HepG2 (cell line): ENCODE measurements around the gene MAGED1. TPM values are rescaled to one million over a fixed set of nuclear protein-coding genes. Genes with fewer than 3 reads are reported as not detected.

Experiments
- ATAC-seq: fragments of 200-7000 bp; cut with Tn5 transposase; 3 replicates; pipeline ENCODE4 v1.9.1; 2020; ENCODE audit warnings: mild to moderate bottlenecking, moderate library complexity
- BruUV-seq: library from RNA; stranded (reverse); fragments of 400-500 nt; replicated peaks from 2 replicates; lab custom pipeline; 2021; lab: Mats Ljungman, UMichigan
- CTCF ChIA-PET: fragments of 300-600 bp; formaldehyde crosslinking; extraction: SDS; loops from one replicate; lab custom pipeline; 2021; ENCODE audit warnings: low total read pairs, inconsistent platforms, low intra/inter-chr PET ratio; lab: Yijun Ruan, JAX
- POLR2A ChIA-PET: fragments of 350-600 bp; sonication (Branson Sonifier 250); formaldehyde crosslinking; loops from one replicate; lab custom pipeline; 2020; ENCODE audit warnings: antibody characterized with exemption, inconsistent platforms; lab: Yijun Ruan, JAX
- DNase-seq: peaks from one replicate; pipeline ENCODE4 v3.0.0-alpha.2; 2015; ENCODE audit warnings: low spot score
- FAIRE-seq: peaks from 3 replicates; lab custom pipeline; 2011; peaks lifted over from hg19 to GRCh38; lab: Jason Lieb, UNC
- H2AFZ ChIP-seq: one replicate; pipeline ENCODE4 v1.6.1; 2011; ENCODE audit warnings: low read length, inconsistent platforms
- H3K27ac ChIP-seq: fragments of 300-600 bp; 3 replicates; pipeline ENCODE4 v1.8.0; 2011; ENCODE audit warnings: mixed run types, mild to moderate bottlenecking, mixed read lengths, low read length, inconsistent platforms; ENCODE audit not compliant: insufficient read depth; ENCODE audit errors: extremely low read length
- H3K27me3 ChIP-seq, 2 experiments: fragments of 200-600 bp in 1 of 2; 2 replicates in 1 of 2; 3 replicates in 1 of 2; pipeline versions ENCODE4 v1.6.0 to v1.8.0; 2011; ENCODE audit warnings: low read length in 2 of 2, mild to moderate bottlenecking in 2 of 2, moderate library complexity in 2 of 2, inconsistent platforms in 1 of 2; ENCODE audit not compliant: insufficient read depth in 2 of 2, control insufficient read depth in 1 of 2
- H3K36me3 ChIP-seq, 2 experiments: fragments of 200-600 bp in 1 of 2; replicated peaks in 1 of 2; 2 replicates in 1 of 2; 3 replicates in 1 of 2; pipeline versions ENCODE4 v1.5.1 to v1.8.0; 2011; ENCODE audit warnings: low read length in 2 of 2, inconsistent platforms in 1 of 2; ENCODE audit not compliant: insufficient read depth in 2 of 2, control insufficient read depth in 1 of 2
- H3K4me1 ChIP-seq: 2 replicates; pipeline ENCODE4 v1.5.1; 2012; ENCODE audit warnings: low read length, inconsistent platforms; ENCODE audit not compliant: insufficient read depth
- H3K4me2 ChIP-seq: 2 replicates; pipeline ENCODE4 v1.6.0; 2011; ENCODE audit warnings: low read depth, low read length, inconsistent platforms
- H3K4me3 ChIP-seq, 3 experiments: fragments of 200-600 bp in 1 of 3; sonication (generic), shearing (Covaris generic) in 1 of 3; replicated peaks in 1 of 3; 2 replicates each; pipeline ENCODE4 v1.5.1; 2011 to 2016; ENCODE audit warnings: low read length in 3 of 3, inconsistent platforms in 2 of 3, low read depth in 2 of 3, mild to moderate bottlenecking in 2 of 3, control low read depth in 1 of 3, mixed read lengths in 1 of 3; ENCODE audit not compliant: insufficient read depth in 1 of 3
- H3K79me2 ChIP-seq: one replicate; pipeline ENCODE4 v1.6.1; 2011; ENCODE audit warnings: low read length, inconsistent platforms; ENCODE audit not compliant: insufficient read depth
- H3K9ac ChIP-seq: 2 replicates; pipeline ENCODE4 v1.6.0; 2011; ENCODE audit warnings: mild to moderate bottlenecking, low read depth, low read length, inconsistent platforms; ENCODE audit not compliant: insufficient read depth
- H3K9me3 ChIP-seq: 2 replicates; pipeline ENCODE4 v1.5.1; 2012; ENCODE audit warnings: mild to moderate bottlenecking, low read length
- H4K20me1 ChIP-seq: 2 replicates; pipeline ENCODE4 v1.6.0; 2011; ENCODE audit warnings: inconsistent platforms, mild to moderate bottlenecking, low read length, moderate library complexity; ENCODE audit not compliant: insufficient read depth
- DPF2 ChIP-seq: sonication (generic); formaldehyde crosslinking; IDR thresholded peaks from 2 replicates; pipeline ENCODE4 v1.4.0; 2020; ENCODE audit warnings: mild to moderate bottlenecking, low read depth, missing genetic modification reagents, borderline replicate concordance
- GZF1 ChIP-seq: sonication (generic); formaldehyde crosslinking; IDR thresholded peaks from 2 replicates; pipeline ENCODE4 v1.5.1; 2020; ENCODE audit warnings: mild to moderate bottlenecking, missing genetic modification reagents
- IRX3 ChIP-seq: sonication (generic); formaldehyde crosslinking; IDR thresholded peaks from 2 replicates; pipeline ENCODE4 v1.8.1; 2023; ENCODE audit warnings: mild to moderate bottlenecking, low read depth, missing genetic modification reagents, borderline replicate concordance
- MATR3 ChIP-seq: sonication (generic); formaldehyde crosslinking; IDR thresholded peaks from 2 replicates; pipeline ENCODE4 v1.4.0; 2020; ENCODE audit warnings: missing genetic modification reagents
- MAZ ChIP-seq, 2 experiments: sonication (generic) in 1 of 2; formaldehyde crosslinking in 1 of 2; IDR thresholded peaks; 2 replicates each; pipeline versions ENCODE4 v1.5.0 to v1.6.1; 2012 to 2020; ENCODE audit warnings: low read depth in 2 of 2, mild to moderate bottlenecking in 2 of 2, borderline replicate concordance in 1 of 2, improper control_type of control experiment in 1 of 2, low read length in 1 of 2, missing genetic modification reagents in 1 of 2, moderate library complexity in 1 of 2
- NFE2 ChIP-seq: sonication (generic); formaldehyde crosslinking; IDR thresholded peaks from 2 replicates; pipeline ENCODE4 v1.4.0; 2020; ENCODE audit warnings: missing genetic modification reagents
- NFKB2 ChIP-seq: sonication (generic); formaldehyde crosslinking; IDR thresholded peaks from 2 replicates; pipeline ENCODE4 v1.4.0; 2020; ENCODE audit warnings: missing genetic modification reagents, borderline replicate concordance
- NR2C2 ChIP-seq: sonication (generic); formaldehyde crosslinking; IDR thresholded peaks from 2 replicates; pipeline ENCODE4 v1.4.0; 2020; ENCODE audit warnings: missing genetic modification reagents, mild to moderate bottlenecking, moderate library complexity, borderline replicate concordance
- PRPF4 ChIP-seq: fragments of 200-400 bp; formaldehyde crosslinking; IDR thresholded peaks from 2 replicates; pipeline ENCODE4 v1.6.1; 2016; ENCODE audit warnings: low read length, low read depth; ENCODE audit not compliant: poor library complexity, severe bottlenecking
- TAF15 ChIP-seq: fragments of 200-400 bp; formaldehyde crosslinking; IDR thresholded peaks from one replicate; pipeline ENCODE4 v1.6.1; 2018; ENCODE audit warnings: mild to moderate bottlenecking, low read depth, low read length; ENCODE audit not compliant: poor library complexity, severe bottlenecking
- ZBTB42 ChIP-seq: sonication (generic); formaldehyde crosslinking; IDR thresholded peaks from 2 replicates; pipeline ENCODE4 v1.5.0; 2020; ENCODE audit warnings: mild to moderate bottlenecking, missing genetic modification reagents
- ZFP41 ChIP-seq: sonication (generic); formaldehyde crosslinking; IDR thresholded peaks from 2 replicates; pipeline ENCODE4 v1.4.0; 2020; ENCODE audit warnings: mild to moderate bottlenecking, missing genetic modification reagents, borderline replicate concordance
- ZFP90 ChIP-seq: sonication (generic); formaldehyde crosslinking; IDR thresholded peaks from 2 replicates; pipeline ENCODE4 v1.8.0; 2022; ENCODE audit warnings: missing genetic modification reagents, mild to moderate bottlenecking, inconsistent platforms, borderline replicate concordance
- ZNF292 ChIP-seq: sonication (generic); formaldehyde crosslinking; IDR thresholded peaks from 2 replicates; pipeline ENCODE4 v1.8.1; 2022; ENCODE audit warnings: mild to moderate bottlenecking, low read depth, missing genetic modification reagents, borderline replicate concordance
- ZNF879 ChIP-seq: sonication (generic); formaldehyde crosslinking; IDR thresholded peaks from 2 replicates; pipeline ENCODE4 v1.8.1; 2023; ENCODE audit warnings: missing genetic modification reagents
- WGBS: methylation state at CpG from one replicate; pipeline ENCODE4 v1.1.6; 2017; ENCODE audit warnings: low lambda C conversion rate; 5-methylcytosine and 5-hydroxymethylcytosine counted together
- in situ Hi-C: cut with HindIII; loops from 2 replicates; pipeline ENCODE4 v1.10.0; 2017; ENCODE audit warnings: low pct_unique_long_range_greater_than_20kb; ENCODE audit not compliant: extremely low pct_ligation_motif_present
- intact Hi-C: fragments of 100-400 bp; cut with micrococcal nuclease; formaldehyde crosslinking; loops from one replicate; pipeline ENCODE4 v1.10.0; 2022; ENCODE audit not compliant: unreplicated experiment
- polyA plus RNA-seq, 8 experiments: library from polyadenylated mRNA; depleted of rRNA in 3 of 8; stranded (reverse) in 7 of 8; unstranded in 1 of 8; fragments of >200 nt; fragmentation: Illumina TruSeq in 4 of 8; extraction: Trizol in 4 of 8; gene quantifications; 2 replicates each; pipeline versions ENCODE4 v1.2.1 to v1.2.3, GENCODE V29; 2011 to 2016; ENCODE audit warnings: low read depth in 4 of 8, missing spikeins in 1 of 8, mixed read lengths in 1 of 8; ENCODE audit not compliant: insufficient read depth in 1 of 8
- total RNA-seq, 5 experiments: library from RNA; depleted of rRNA; stranded (reverse); fragments of >200 nt; fragmentation: Illumina TruSeq; extraction: Trizol; gene quantifications; 2 replicates each; pipeline ENCODE4 v1.2.3, GENCODE V29; 2016; ENCODE audit warnings: low read depth in 1 of 5
- TF ChIP-seq, protein P1 (sequence below): sonication (generic); formaldehyde crosslinking; IDR thresholded peaks from 2 replicates; pipeline ENCODE4 v1.4.0; 2020; ENCODE audit warnings: missing genetic modification reagents, mild to moderate bottlenecking, borderline replicate concordance
- TF ChIP-seq, protein P2 (sequence below): sonication (generic); formaldehyde crosslinking; IDR thresholded peaks from 2 replicates; pipeline ENCODE4 v1.4.0; 2020; ENCODE audit warnings: missing genetic modification reagents
- TF ChIP-seq, protein P3 (sequence below): sonication (generic); formaldehyde crosslinking; IDR thresholded peaks from 2 replicates; pipeline ENCODE4 v1.4.0; 2020; ENCODE audit warnings: missing genetic modification reagents

Gene MAGED1
- total and polyA plus RNA-seq, 2 of the 13 experiments (the other 11 are each of a cell fraction or from before 2014, with no cell fraction given) = 105 to 137 TPM

DNA sequence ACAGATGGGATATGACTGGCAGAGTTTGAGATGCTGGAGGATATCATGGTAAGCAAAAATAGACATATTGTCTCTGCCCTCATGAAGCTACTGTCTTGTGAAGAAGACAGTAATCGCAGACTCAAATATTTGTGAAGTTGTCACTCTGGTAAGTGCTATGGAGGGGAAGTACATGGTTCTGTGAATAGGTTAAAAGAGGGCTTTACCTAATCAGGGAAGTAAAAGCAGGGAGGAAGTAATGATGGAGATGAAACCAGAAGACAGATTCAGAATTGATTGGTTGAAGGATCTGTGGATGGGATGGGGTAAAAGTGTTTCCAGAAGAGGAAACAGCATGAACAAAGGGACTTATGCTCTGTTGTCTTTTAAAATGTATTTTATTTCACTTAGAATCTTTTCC is 19.3 kb upstream of the MAGED1 start (continued):
- TF ChIP-seq, protein P1, sequence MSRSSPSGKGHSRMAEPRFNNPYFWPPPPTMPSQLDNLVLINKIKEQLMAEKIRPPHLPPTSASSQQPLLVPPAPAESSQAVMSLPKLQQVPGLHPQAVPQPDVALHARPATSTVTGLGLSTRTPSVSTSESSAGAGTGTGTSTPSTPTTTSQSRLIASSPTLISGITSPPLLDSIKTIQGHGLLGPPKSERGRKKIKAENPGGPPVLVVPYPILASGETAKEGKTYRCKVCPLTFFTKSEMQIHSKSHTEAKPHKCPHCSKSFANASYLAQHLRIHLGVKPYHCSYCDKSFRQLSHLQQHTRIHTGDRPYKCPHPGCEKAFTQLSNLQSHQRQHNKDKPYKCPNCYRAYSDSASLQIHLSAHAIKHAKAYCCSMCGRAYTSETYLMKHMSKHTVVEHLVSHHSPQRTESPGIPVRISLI = no peak
- TF ChIP-seq, protein P2, sequence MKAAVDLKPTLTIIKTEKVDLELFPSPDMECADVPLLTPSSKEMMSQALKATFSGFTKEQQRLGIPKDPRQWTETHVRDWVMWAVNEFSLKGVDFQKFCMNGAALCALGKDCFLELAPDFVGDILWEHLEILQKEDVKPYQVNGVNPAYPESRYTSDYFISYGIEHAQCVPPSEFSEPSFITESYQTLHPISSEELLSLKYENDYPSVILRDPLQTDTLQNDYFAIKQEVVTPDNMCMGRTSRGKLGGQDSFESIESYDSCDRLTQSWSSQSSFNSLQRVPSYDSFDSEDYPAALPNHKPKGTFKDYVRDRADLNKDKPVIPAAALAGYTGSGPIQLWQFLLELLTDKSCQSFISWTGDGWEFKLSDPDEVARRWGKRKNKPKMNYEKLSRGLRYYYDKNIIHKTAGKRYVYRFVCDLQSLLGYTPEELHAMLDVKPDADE = no peak
- TF ChIP-seq NR2C2 = no peak
- no peak for TF ChIP-seq ZNF879 (CRISPR knock-in tag)
- TF ChIP-seq ZNF292 = no peak
- TF ChIP-seq, all 625 proteins: peak for 0

DNA sequence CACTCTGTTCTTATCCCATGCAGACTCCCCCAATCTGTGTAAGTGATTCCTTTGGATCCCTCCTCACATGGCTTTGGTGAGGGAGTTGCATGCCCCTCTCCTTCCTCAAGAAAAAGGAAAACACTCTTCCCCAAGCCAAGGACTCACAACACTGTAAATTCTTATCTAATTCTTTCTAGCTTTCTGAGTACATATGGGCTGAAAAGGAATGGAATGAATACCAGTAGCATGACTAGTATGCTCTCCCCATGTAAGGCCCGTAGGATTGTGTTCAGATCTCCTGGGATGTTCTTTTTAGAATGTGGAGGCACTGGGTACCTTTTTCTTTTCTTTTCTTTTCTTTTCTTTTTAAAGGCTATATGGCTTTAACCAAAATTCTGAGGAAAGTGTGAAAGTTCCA is 17.0 kb upstream of the MAGED1 start:
- no peak overlapping the region for H3K4me3 ChIP-seq
- TF ChIP-seq ZBTB42 (no peak), DPF2 (CRISPR knock-in tag) (no peak), ZFP41 (no peak), MAZ (IDR thresholded peaks at IDR 0.05; ENCODE audit: borderline replicate concordance, low read depth, low read length) (no peak), MAZ (CRISPR knock-in tag; IDR thresholded peaks at IDR 0.05; ENCODE audit: low read depth) (no peak), NFKB2 (CRISPR knock-in tag) (no peak), ZFP90 (no peak), MATR3 (CRISPR knock-in tag) (no peak), TAF15 (no peak), PRPF4 (no peak), GZF1 (no peak), IRX3 (CRISPR knock-in tag) (no peak), NFE2 (no peak)
- TF ChIP-seq, protein P3, sequence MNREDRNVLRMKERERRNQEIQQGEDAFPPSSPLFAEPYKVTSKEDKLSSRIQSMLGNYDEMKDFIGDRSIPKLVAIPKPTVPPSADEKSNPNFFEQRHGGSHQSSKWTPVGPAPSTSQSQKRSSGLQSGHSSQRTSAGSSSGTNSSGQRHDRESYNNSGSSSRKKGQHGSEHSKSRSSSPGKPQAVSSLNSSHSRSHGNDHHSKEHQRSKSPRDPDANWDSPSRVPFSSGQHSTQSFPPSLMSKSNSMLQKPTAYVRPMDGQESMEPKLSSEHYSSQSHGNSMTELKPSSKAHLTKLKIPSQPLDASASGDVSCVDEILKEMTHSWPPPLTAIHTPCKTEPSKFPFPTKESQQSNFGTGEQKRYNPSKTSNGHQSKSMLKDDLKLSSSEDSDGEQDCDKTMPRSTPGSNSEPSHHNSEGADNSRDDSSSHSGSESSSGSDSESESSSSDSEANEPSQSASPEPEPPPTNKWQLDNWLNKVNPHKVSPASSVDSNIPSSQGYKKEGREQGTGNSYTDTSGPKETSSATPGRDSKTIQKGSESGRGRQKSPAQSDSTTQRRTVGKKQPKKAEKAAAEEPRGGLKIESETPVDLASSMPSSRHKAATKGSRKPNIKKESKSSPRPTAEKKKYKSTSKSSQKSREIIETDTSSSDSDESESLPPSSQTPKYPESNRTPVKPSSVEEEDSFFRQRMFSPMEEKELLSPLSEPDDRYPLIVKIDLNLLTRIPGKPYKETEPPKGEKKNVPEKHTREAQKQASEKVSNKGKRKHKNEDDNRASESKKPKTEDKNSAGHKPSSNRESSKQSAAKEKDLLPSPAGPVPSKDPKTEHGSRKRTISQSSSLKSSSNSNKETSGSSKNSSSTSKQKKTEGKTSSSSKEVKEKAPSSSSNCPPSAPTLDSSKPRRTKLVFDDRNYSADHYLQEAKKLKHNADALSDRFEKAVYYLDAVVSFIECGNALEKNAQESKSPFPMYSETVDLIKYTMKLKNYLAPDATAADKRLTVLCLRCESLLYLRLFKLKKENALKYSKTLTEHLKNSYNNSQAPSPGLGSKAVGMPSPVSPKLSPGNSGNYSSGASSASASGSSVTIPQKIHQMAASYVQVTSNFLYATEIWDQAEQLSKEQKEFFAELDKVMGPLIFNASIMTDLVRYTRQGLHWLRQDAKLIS (CRISPR knock-in tag) = no peak

More for the DNA sequence above, 17.0 kb upstream of the MAGED1 start:
- no TSS peak for BruUV-seq
- 29% methylated on average over 1 of the region's 1 CpG for WGBS
- Histone ChIP-seq H3K9me3 (no peaks in the 10 kb centered on the region), H3K27ac (no peak overlapping the region), H4K20me1 (no peaks in the 10 kb centered on the region), H3K79me2 (no peaks in the 10 kb centered on the region), H3K4me2 (no peak overlapping the region), H3K27me3 (no peaks in the 10 kb centered on the region), H3K9ac (no peak overlapping the region), H2AFZ (no peak overlapping the region), H3K4me1 (no peaks in the 10 kb centered on the region), H3K36me3 (no peaks in the 10 kb centered on the region)
- FAIRE-seq (no peak), DNase-seq (no peak), ATAC-seq (no peak)
- ChIA-PET CTCF (no interaction called here), POLR2A (no interaction called here)
- intact Hi-C loops (no loop called here), in situ Hi-C loops (no loop called here)
